Bronchial epithelial cell (primary cell): ENCODE results near the gene PPIH. TPM values are rescaled to one million over a fixed set of nuclear protein-coding genes. Genes with fewer than 3 reads are reported as not detected.
"Not testable (repeated sequence)": the region's sequence is repeated elsewhere in the genome, so short reads cannot be mapped to it uniquely, and the experiment has no call there.

Experiments
- DNase-seq: peaks from one replicate; pipeline ENCODE4 v3.0.0-alpha.2; 2010; ENCODE audit warnings: low read depth
- FAIRE-seq: peaks from 2 replicates; lab custom pipeline; 2011; peaks lifted over from hg19 to GRCh38; lab: Jason Lieb, UNC
- H3K27me3 ChIP-seq: 2 replicates; pipeline ENCODE4 v1.5.1; 2011; ENCODE audit warnings: low read length; ENCODE audit not compliant: control insufficient read depth, insufficient read depth
- H3K36me3 ChIP-seq: 2 replicates; pipeline ENCODE4 v1.5.1; 2011; ENCODE audit warnings: low read length; ENCODE audit not compliant: control insufficient read depth, insufficient read depth
- H3K4me3 ChIP-seq: 2 replicates; pipeline ENCODE4 v1.5.1; 2011; ENCODE audit warnings: mild to moderate bottlenecking, low read depth, low read length, control low read depth
- CTCF ChIP-seq: IDR thresholded peaks from 2 replicates; pipeline ENCODE4 v1.5.1; 2011; ENCODE audit warnings: mild to moderate bottlenecking, moderate library complexity, low read length, control low read depth, inconsistent platforms; ENCODE audit not compliant: insufficient read depth, severe bottlenecking
- total RNA-seq: library from RNA; depleted of rRNA; stranded (reverse); fragments of >200 nt; gene quantifications from 2 replicates; pipeline ENCODE4 v1.2.1, GENCODE V29; 2014

The PPIH gene
- total RNA-seq, 1 donor from 2014 or later, result 40.8 TPM

GRCh38 chr1:42680921-42681683, 22.9 kb downstream of the PPIH start:
- DNase-seq (peak; percentile 30), FAIRE-seq (no peak)
- TF ChIP-seq CTCF, result no peak
- Histone ChIP-seq H3K36me3 (peaks cover 2% of the 10 kb centered on the region), H3K27me3 (no peaks in the 10 kb centered on the region), H3K4me3 (peak overlapping the region; percentile 69)

GRCh38 chr1:42681741-42682483, 23.7 kb downstream of the PPIH start, which contains the start of gene YBX1:
Gene YBX1 (plus strand): TSS chr1:42682418. CDS start chr1:42682566, 148 bp downstream.
- no peaks in the 10 kb centered on the region for H3K27me3 ChIP-seq
- no peak for TF ChIP-seq CTCF
- peaks cover 2% of the 10 kb centered on the region for H3K36me3 ChIP-seq
- H3K4me3 ChIP-seq, result peak within 1 kb of the TSS; percentile 69
- DNase-seq, result peak; percentile 95
- FAIRE-seq, result no peak

GRCh38 chr1:42682484-42682738, 24.2 kb downstream of the PPIH start:
- not testable (repeated sequence) for H3K27me3 ChIP-seq, FAIRE-seq, H3K36me3 ChIP-seq, DNase-seq
- H3K4me3 ChIP-seq, result peak overlapping the region; percentile 69

- Histone ChIP-seq H3K36me3 (peaks cover 3% of the 10 kb centered on the region), H3K27me3 (no peaks in the 10 kb centered on the region), H3K4me3 (peak overlapping the region; percentile 69)
- TF ChIP-seq CTCF, result no peak
- DNase-seq, result peak; percentile 30
- FAIRE-seq, result no peak
Observed at GRCh38 chr1:42682739-42683531, 24.7 kb downstream of the PPIH start.

- H3K36me3 ChIP-seq, result peaks cover 4% of the 10 kb centered on the region
- no peak for FAIRE-seq
- TF ChIP-seq CTCF, result no peak
- no peaks in the 10 kb centered on the region for H3K27me3 ChIP-seq
- H3K4me3 ChIP-seq, result peak overlapping the region; percentile 69
- peak; percentile 36 for DNase-seq
Observed at GRCh38 chr1:42684139-42684538, 25.9 kb downstream of the PPIH start.

- Histone ChIP-seq H3K27me3 (no peaks in the 10 kb centered on the region), H3K4me3 (no peak overlapping the region), H3K36me3 (peaks cover 4% of the 10 kb centered on the region)
- no peak for TF ChIP-seq CTCF
- DNase-seq (no peak), FAIRE-seq (no peak)
Observed at GRCh38 chr1:42686418-42686817, 28.2 kb downstream of the PPIH start.
